D721Med (cell line): Measurements from ENCODE around the gene ATR.
A peak's percentile ranks its signal among the peaks of the same experiment; 100 is the strongest.

Experiments
- DNase-seq: peaks from one replicate; pipeline ENCODE4 v3.0.0; 2011; ENCODE audit warnings: low spot score; ENCODE audit not compliant: insufficient read length
- FAIRE-seq: peaks from 2 replicates; lab custom pipeline; 2011; peaks lifted over from hg19 to GRCh38; lab: Jason Lieb, UNC
- TF ChIP-seq, protein P1 (sequence below): IDR thresholded peaks from 2 replicates; pipeline ENCODE4 v1.5.1; 2012; ENCODE audit warnings: mild to moderate bottlenecking, control low read depth; ENCODE audit not compliant: insufficient read depth; ENCODE audit errors: missing control alignments

ATR gene

DNA sequence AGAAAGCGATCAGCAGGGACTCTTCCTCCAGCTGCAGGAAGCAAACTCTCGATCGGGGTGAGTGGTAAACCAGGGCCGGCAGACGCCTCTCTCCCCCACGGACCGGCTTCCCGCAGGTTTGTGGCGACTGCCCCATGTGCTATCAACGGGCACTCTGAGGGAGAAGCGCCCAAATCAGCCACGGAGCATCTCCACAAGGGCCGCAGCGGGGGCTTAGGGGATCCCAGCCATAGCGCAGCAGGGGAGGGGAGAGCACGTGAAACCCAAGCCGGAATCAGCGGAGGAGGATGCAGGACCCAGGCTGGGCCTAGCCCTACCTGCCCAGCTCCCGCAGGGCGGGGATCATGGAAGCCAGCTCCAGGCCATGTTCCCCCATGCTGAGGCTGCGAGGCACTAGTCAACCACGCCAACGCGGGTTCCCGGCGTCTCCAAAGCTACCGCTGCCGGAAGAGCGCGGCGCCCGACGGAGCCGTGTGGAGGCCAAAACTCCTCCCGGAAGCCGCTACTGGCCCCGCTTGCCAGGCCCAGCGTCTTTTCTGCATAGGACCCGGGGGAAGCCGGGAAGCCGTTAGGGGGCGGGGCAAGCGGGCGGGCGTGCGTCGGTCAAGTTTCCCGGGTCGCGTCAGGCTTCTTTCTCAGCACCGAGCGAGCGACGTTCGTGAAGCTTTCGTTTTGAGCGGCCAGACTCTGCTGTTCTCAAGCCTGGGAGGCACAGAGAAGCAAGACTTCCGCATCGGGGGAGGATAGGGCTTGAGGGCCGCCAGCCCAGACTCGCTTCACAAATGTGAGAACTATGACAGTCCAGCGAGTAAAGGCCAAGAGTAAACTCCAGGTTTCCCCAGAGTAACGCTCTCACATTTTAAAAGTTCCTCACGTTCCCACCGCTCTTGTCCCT, at the start of gene ATR:
Gene ATR (minus strand): TSS at position 405 of the 895 bp plus-strand sequence. CDS start 29 bp downstream, at position 376.
- DNase-seq (peak; percentile 86), FAIRE-seq (no peak)
- TF ChIP-seq, protein P1, sequence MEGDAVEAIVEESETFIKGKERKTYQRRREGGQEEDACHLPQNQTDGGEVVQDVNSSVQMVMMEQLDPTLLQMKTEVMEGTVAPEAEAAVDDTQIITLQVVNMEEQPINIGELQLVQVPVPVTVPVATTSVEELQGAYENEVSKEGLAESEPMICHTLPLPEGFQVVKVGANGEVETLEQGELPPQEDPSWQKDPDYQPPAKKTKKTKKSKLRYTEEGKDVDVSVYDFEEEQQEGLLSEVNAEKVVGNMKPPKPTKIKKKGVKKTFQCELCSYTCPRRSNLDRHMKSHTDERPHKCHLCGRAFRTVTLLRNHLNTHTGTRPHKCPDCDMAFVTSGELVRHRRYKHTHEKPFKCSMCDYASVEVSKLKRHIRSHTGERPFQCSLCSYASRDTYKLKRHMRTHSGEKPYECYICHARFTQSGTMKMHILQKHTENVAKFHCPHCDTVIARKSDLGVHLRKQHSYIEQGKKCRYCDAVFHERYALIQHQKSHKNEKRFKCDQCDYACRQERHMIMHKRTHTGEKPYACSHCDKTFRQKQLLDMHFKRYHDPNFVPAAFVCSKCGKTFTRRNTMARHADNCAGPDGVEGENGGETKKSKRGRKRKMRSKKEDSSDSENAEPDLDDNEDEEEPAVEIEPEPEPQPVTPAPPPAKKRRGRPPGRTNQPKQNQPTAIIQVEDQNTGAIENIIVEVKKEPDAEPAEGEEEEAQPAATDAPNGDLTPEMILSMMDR: no peak

- TF ChIP-seq, protein P1: no peak
- no peak for FAIRE-seq
- DNase-seq: no peak
Measured at GRCh38 chr3:142626971-142627370, 48.4 kb upstream of the ATR start.

DNA sequence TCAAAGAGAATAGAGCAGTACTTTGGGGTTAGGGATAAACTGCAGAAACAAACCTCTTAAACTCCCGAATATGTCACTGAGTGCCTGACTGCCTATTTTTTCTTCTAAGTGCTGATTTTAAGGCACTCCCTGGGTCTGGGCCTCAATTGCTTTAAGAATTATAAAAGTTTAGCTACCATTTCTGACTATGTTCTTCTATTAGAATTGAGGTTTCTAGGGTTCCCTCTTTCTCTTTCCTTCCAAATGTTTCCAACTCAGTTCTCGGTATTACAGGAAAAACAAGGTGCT, 46.6 kb upstream of the ATR start:
- no peak for DNase-seq
- TF ChIP-seq, protein P1: no peak
- no peak for FAIRE-seq

- no peak for DNase-seq
- no peak for FAIRE-seq
- TF ChIP-seq, protein P1: no peak
Measured at GRCh38 chr3:142624341-142625152, 46.0 kb upstream of the ATR start.

GRCh38 chr3:142623194-142623593, 44.7 kb upstream of the ATR start:
- DNase-seq (no peak), FAIRE-seq (no peak)
- TF ChIP-seq, protein P1: no peak

DNA sequence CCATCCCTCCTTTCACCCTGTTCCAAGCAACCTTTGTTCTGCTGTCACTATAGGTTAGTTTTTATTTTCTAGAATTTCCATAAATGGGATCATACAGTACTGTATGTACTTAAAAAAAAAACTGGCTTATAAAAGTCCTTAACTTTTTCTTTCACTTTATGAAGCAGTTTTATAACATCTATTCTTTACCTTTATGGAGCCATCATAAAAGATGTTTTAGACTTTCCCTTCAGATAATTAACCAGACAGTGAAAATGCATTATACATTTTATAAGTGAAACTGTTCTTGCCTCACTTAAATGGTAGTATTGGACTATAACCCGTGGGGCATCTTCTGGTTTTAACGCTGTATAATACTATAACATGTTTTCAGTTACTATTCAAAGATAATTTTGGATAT, 43.9 kb upstream of the ATR start:
- TF ChIP-seq, protein P1: no peak
- DNase-seq: no peak
- FAIRE-seq: no peak
